Lung microvascular endothelial cell (primary cell): ENCODE measurements around the gene KIAA0232. TPM values are rescaled to one million over a fixed set of nuclear protein-coding genes. Genes with fewer than 3 reads are reported as not detected.
A peak's percentile ranks its signal among the peaks of the same experiment; 100 is the strongest.
"Not testable (repeated sequence)": the region's sequence is repeated elsewhere in the genome, so short reads cannot be mapped to it uniquely, and the experiment has no call there.

Experiments
- DNase-seq, 2 donors: peaks; one replicate each; pipeline versions ENCODE4 v3.0.0 to v3.0.0-alpha.2; 2010; ENCODE audit warnings: low read depth in 2 of 2
- total RNA-seq: library from RNA; depleted of rRNA; stranded (reverse); fragments of >200 nt; gene quantifications from 2 replicates; pipeline ENCODE4 v1.2.1, GENCODE V29; 2014

Gene KIAA0232
- total RNA-seq, 1 donor from 2014 or later = 10.9 TPM

DNA sequence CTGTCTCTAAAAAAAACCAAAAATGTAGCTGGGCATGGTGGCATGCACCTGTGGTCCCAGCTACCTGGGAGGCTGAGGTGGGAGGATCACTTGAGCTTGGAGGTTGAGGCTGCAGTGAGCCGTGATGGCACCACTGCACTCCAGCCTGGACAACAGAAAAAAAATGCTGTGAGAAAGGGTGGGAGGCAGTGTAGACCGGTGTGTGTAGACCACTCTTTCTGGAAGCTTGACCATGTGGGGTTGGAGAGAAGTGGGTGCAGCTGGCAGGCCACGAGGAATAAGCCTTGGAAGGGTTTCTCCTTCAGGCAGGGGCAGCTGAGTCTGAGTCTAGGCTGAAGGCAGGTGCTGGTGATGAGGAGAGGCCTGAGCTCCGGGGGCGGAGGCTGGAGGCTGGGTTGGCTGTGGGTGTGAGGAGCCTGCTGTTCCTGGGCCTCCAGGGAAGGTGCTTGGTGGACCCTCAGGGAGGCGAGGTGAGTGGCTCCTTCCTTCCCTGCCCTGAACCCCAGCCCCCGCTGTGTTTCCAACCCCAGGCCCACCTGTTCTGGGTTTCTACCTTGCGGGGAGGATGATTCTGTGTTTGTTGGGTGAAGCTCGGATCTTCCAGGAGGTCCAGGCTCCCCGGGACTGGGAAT, 117.8 kb downstream of the KIAA0232 start:
- no peak for DNase-seq

DNA sequence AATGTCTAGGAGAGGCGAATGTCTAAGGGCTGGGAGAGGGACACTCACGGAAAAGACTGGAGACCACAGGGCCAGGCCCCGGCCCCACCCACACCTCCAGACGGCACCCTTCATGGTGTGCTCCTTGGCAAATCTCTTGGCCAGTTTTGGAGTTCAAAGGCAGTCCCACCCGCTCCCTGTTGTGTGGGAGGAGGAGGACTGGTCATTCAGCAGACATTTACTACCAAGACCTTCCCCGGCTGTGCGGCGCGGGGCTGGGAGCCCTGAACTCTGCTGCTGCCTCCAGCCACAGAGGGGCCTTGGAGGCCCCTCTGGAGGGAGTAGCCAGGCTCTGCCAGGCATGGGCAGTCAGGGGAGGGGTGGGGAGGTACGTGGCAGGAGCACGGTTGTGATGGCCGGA, 118.4 kb downstream of the KIAA0232 start:
- DNase-seq = no peak

DNA sequence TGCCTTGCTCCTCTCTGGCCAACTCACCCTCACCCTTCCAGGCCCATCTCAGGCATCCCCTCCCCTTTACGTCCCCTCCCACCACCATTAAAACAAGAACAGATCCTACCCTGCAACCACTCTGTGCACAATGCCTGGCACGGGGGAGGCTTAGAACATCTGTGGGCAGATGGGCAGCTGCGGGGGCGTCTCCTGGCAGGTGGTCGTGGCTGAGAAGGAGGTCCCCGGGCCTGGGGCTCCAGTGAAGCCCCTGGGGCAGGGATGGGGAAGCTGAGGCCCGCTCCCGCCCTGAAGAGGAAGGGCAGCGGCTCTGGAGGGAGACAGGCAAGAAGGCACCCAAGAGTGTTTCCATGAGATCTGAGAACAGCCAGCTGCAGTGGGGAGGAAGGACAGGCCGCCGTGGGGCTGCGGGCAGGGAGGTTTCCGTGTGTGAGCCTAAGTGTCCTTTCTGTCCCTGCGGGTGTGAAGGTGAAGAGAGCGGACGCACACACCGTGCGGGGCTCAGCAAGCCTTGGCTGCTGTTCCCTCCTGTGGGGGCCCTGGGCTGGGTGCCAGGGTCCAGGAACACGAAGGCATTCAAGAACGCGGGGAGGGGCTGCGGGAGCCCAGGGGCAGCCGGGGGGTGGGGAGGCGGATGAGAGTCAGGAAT, 119.3 kb downstream of the KIAA0232 start:
- no peak for DNase-seq

DNA sequence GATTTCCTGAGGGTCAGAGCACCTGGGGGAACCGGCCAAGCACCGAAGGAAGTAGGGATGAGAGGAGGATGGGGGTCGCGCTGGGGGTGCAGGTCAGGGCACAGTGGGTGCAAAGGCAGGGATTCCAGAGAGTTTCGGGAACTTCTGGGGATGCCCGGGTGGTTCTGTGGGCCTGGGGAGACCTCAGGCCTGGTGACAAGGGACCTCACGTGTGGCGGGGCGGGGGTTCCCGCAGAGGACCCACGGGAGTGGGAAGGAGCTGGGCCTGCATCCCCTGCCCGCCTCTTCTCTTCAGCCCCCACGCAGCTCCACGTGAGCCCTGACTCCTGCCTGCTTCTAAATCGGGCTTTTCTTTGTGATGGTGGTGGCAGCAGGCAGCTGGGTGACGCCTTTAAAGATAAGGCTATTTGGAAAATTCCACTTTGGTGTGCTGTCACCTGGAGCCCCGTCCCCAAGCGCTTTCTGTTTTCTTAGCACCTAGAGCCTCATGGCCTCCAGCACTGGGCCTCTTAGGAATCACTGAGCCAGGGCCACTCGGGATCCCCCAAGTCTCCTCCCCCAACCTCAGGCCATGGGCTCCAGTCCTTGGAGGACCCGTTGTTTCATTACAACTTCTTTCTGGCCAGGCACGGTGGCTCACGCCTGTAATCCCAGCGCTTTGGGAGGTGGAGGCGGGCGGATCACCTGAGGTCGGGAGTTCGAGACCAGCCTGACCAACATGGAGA, 120.0 kb downstream of the KIAA0232 start:
- DNase-seq = no peak

DNA sequence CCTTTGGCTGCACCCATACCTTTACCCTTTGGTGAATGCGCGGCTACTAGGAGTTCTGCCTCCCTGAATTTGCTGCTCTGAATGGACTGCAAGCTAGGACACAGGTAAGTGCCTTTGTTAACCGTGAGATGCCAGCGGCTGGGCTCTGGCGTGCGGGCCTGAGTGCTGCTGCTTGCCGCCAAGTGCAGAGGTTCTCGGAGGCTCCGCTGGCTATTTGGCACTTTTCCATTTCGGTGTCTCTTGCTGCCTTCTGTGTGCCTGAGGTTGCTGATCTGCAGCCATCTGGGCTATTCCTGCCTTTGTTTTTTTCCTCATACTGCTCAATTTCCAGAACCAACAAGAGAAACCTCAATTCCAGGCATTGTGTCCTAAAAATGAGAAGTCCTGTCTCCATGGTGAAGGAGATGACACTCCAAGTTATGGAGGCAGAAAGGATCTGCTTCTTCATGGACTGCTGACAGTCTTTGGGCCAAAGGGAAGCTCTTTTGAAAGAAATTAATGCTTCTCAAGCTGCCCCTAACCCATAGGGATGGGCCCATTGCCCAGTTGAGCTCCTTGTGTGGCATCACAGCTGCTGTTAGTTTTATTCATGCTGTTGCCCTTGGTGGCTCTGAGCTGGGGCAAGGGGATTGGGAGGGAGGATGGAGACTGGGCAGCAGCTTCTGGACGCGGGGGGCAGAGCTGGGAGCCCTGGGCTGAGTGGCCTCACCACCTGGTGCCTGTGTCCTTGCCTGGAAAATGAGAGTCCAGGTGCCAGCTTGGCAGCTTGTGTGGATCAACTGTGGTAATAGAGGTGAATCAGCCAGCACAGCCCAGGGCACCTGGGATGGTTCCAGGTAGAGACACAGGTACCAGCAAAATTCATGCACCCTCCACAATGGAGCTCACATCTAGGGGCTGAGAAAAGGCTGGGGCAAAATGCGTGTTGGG, 123.3 kb downstream of the KIAA0232 start:
- no peak for DNase-seq

DNA sequence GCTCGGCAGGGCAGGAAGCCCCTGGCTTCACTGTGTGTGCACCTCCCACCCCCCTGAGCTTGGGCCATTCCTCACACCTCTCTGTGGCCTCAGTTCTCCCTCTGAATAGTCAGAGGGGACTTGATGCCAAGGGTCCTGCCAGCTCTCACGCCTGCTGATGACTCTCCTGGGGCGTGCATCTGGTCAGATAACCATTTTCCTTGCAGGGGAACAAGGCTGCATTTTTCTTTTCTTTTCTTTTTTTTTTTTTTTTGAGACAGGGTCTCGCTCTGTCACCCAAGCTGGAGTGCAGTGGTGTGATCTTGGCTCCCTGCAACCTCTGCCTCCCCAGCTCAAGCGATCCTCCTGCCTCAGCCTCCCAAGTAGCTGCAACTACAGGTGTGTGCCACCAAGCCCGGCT, 124.0 kb downstream of the KIAA0232 start:
- not testable (repeated sequence) for DNase-seq

DNA sequence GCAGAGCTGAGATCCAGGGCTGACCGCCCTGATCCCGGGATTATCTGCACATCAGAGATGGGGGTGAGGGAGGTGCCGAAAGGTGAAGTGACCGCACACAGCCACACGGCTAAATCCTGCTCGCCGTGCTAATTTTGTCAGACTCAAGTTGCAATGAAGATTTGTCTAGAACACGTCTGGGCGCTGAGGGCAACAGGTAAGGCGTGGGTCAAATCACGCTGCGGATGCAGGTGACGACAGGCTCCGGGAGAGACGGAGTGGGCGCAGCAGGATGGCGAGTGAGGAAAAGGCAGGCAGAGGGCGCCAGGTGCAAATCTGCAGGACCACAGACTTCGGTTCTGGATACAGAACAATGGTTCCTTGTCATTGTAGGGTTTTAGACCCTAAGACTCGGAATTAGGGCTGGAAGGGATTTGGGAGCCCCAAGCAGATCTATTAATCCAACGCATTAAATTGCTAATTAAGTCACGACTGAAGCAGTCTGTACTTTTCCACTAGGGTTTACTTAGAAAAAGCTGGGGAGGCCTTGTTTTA, 125.2 kb downstream of the KIAA0232 start:
- DNase-seq = peak; percentile 41 to 51

DNA sequence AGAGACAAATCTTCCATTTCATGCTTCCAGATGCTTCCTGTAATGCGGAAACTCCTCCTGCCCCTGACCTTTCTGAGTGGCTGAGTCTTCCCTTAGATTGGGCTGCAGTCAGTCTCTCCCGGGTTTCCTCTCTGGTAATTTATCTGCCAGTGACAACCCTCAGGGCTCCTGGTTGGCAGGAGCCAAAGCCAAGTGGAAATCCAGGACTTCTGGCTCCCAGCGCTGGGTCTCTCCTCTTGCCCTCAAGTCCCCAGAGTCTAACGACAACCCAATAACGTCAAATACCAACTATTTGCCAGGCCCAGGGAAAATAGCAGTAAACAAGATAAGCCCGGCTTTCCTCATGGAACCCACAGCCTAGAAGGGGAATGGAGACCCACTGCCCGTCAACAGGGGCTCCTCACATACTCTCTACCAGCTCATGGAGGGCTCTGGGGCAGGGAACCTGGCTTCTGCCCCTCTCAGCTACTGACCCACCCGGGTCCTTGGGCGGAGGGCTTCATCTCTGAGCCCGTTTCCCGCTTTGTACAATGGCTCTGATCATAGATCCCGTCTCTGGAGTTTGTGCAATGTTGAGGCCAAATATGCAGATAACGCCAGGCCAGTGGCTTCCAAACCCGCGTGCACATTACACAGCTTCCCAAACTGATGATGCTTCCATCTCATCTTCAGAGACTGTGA, 126.0 kb downstream of the KIAA0232 start:
- DNase-seq = peak in 1 of 2 donors; percentile 45

DNA sequence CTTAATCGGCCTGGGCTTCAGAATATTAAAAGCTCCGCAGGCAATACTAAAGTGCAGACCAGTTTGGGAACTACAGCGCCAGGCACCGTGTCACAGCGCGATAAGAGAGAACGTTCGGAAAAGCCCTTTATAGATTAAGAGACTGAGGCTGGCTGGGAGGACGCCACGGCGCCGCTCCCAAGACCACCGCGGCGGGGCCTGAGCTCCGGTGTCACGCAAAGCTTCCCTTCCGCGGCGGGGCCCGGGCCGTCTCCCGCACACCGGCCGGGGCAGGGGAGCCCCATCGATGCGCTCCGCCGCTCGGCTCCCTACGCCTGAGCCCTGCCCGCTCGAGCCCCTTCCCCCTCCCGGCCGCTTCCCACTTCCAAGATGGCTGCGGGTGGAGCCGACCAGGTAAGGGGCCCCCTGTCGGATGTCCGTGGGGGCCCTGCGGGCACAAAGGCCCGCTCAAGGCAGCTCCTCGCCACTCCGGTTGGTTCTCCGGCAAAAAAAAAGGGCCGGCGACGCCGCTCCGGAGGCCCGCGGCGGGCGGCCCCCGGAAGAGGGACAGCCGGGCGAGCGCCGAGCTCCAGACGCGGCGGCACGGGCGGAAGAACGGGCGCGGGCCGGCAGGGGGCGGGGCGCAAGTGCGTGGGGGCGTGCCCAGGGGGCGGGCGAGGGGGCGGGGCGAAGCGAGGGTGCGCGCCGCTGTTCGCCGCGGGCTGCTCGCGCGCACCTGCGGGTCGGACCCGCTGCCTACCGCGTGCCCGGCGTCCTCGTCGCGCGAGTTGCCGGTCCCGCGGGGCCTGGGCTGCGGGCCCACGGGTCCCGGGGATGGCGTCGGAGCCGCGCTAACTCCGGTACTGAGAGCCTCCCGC, 126.8 kb downstream of the KIAA0232 start, which contains the start of gene TBC1D14:
TSS of gene TBC1D14 (plus strand) at position 714 of the 857 bp plus-strand sequence. CDS start 13,564 bp downstream, outside the sequence.
- peak; percentile 86 to 91 for DNase-seq

DNA sequence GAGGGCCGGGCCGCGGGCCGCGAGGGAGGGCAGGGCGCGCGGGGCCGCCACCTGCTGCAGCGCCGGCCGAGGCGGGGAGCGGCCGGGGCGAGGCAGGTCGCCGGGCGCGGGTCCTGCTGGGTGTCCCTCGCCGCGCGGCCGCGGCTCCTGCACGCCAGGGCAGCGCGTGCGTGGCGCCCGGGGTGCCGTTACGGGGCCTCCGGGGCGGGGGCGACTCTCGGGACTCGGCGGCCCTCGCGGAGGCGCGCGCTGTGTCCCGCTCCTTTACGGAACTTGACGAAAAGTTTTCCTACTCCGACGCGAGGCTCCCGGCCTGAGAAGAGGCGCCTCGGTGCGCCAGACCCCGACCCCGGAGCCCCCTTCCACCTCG, 127.4 kb downstream of the KIAA0232 start:
- no peak for DNase-seq

DNA sequence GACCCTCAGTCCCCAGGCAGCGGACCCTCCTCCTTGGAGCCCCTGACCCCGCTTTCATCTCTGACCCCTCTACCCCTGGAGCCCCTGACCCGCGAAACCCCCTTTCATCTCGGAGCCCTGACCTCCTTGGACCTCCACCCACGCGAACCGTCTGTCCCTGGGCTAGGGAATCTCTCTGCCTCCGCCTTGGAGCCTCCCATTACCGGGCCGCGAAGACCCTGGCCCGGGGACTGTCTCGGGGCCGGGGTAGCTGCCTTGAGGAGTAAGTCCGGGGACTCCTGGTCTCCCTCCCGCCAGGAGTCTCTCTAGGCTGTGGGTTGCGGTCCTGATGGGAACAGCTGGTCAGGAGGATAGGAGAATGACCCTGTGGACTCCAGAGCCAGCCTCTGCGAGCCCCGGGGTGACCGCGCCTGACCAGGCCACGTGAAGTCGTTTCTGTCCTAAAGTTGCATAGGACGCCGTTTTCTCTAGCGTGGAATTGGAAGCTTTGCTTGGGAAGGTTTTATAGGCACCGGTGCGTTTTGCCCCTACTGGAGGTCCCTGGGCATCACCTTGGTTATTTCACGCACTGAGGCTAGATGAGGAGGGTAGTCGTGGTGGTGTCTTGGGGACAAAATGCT, 127.9 kb downstream of the KIAA0232 start:
- DNase-seq = no peak

DNA sequence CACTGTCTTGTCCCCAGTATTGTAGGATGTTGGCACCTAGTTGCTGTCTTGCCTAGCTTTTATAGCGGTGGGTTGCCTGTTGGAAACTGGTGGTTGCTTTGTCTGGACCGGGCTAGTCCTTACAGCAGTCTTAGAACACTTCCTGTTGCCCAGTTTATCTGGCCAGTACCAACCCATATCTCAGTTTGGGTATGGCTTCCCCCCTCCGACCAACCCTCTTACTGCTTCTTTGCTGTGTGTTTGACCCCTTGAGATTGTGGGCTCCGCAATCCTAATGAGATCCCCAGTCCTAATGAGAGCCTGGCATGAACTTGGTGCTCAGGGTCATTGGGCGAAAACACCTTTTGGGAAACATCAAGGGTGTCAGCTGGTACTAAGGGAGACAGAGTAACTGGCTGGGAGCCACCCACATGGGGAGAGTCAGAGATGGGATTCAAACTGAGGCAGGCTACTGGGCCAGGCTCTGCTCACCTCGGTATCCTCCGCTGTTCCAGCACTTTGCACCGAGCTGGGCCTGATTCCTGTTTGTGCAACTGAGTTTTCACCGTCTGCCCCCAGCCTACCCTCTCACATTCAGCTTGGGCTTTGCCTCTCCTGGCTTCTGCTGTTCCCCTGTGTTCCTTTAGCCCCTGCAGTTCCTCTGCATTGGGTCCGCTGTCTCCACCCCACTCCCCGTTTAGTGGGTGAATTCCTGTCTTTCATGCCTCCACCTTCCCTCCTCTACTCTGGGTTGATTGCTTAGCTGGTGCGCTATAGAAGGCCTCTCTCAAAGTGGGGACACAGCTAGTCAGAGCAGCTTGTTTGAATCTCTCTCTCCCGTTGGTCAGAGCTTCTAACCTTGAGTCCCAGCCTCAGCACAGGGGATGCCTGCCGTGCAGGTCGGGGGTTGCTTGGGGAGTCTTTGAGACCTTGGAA, 128.7 kb downstream of the KIAA0232 start:
- DNase-seq = no peak

DNA sequence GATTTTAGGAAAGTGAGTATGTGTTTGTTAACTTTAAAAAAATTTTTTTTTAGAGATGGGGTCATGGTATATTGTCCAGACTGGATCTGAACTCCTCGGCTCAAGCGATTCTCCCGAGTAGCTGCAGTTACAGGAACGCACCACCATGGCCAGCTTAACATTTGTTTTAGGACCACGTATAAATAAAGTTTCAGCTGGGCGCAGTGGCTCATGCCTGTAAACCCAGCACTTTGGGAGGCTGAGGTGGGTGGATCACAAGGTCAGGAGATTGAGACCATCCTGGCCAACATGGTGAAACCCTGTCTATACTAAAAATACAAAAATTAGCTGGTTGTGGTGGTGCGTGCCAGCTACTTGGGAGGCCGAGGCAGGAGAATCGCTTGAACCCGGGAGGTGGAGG, 129.4 kb downstream of the KIAA0232 start:
- not testable (repeated sequence) for DNase-seq

DNA sequence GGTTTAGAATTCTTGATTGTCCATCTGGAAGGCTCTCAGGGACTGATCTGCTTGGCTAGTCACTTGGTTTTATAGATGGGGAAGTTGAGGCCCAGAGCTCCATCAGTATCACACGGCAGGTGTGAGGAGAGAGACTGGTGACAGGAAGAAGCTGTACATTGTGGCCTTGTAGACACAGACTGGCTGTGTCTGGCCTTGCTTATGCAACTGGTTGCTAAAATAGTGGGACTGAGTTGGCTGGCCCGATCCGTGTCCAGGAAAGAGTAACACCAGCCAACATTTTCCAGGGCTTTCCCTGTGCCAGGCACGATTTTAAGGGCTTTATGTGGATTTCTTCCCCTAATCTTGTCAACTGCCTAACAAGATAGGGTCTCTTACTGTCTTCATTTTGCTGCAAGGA, 129.9 kb downstream of the KIAA0232 start:
- DNase-seq = no peak

DNA sequence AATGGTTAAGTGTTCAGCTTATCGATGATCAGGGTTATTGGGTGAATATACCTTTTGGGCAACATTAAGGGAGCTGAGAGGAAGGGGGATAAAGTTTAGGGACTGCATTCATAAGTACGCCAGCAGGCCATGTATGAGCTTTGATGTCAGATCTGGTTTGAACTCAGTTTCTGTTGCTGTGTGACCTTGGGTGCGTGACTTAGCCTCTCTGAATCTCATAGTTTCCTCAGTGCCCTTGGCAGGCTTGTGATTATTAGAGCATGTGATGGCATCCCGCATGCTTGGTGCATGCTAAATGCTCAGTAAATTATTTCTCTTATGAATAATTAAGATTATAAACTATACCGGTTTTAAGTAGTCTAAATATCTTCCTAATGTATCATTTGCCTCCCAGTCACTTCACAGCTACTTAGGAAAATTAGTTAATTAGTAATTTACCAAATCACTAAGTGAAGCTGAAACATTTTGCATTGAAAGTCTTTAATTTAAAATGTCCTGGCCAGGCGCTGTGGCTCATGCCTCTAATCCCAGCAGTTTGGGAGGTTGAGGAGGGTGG, 130.9 kb downstream of the KIAA0232 start:
- DNase-seq = no peak

DNA sequence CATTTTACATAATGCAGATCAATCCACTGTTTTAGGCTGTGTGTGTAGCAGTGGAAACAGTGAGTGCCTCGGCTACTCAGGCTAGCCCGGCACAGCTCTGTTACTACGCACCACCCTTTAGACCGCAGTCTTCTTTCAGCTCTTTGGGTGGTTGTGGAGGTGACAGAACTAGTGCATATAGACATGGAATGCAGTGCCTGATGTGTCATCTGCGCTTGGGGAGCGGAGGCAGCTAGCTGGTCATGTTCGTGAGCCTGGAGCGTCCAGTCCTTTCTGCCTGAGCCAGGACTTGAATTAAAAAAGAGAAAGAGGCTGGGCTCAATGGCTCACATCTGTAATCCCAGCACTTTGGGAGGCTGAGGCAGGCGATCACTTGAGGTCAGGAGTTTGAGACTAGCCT, 131.9 kb downstream of the KIAA0232 start:
- no peak for DNase-seq

DNA sequence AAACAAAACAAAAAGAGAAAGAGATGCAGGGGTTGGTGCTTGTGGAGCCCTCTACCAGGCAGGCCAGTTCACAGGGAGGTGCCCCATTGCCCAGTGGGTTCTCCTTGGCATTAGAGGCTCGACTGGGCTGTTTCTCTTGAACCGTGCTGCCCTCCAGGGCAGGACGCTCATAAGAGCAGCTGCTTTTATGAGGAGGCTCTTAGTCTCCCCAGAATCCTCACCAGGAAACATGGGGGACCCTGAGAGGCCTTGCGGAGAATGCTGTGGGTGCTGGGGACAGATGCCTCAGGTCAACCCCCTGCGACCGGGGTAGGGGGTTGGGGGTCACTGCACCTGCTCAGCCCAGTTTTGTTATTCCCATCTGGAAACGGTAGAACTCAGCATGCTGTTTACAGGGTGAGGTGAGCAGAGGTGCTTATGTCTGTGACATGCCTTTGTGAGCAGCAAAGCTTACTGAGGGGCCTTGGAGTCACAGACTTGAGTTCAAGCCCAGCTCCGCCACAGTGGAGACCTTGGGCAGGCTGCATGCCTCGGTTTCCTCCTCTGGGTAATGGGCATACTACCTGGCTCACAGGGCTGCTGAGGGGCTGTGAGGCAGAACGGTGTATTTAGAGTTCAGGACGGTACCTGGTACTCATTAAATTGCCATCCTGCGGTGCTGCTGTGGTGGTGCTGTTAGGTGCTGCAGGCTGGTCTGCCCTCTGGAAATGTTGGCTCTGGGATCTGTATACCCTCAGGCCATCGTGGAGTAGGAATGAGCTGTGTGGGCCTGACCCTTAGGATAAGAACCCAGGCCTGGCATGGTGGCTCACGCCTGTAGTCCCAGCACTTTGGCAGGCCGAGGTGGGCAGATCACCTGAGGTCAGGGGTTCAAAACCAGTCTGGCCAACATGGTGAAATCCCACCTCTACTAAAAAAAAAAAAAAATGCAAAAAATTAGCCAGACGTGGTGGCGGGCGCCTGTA, 132.8 kb downstream of the KIAA0232 start:
- DNase-seq = no peak
